ENCODE results near the gene LGALS9C.
"Not testable (repeated sequence)": the region's sequence is repeated elsewhere in the genome, so short reads cannot be mapped to it uniquely, and the experiment has no call there.

Gene LGALS9C

DNA sequence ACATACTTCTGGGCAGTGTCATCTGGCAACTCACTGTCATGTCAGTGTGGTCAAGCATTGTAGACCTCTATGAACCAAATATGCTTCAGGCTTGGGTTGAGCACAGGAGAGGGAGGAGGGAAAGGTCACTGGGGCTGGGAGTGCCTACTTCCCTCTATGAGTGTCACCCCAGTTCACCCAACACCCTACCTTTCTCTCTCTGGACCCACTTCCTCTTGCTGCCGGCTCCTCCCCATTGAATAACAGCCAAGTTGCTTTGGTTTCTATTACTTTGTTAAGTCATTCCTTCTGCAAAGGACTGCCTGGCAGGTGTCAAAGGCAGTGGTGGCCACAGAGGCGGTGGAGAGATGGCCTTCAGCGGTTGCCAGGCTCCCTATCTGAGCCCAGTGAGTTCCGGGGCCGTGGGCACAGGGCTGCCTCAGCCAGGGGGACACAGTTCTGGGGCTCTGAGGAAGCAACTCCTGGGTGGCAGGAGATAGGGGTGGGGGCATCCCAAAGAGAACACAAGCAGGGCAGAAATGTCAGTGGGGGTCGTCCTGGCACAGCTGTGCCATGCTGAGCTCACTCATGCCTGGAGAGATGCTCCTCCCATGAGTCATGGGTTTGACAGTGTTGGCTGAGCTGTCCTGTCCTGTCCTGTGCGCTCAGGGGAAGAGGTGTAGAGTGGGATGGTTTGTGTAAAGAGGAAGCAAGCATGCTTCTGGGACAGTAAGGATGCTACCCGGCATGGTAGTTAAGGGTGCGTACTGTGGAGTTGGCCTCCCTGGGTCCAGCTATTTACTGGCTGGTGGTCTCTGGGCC is at the start of gene LGALS9C:
Gene LGALS9C, plus strand, starts transcription at position 282 of the 801 bp plus-strand sequence. Its CDS starts 66 bp downstream, at position 348.
- not testable (repeated sequence) for DNase-seq (ENCODE audit: extremely low read depth, low read depth)

DNA sequence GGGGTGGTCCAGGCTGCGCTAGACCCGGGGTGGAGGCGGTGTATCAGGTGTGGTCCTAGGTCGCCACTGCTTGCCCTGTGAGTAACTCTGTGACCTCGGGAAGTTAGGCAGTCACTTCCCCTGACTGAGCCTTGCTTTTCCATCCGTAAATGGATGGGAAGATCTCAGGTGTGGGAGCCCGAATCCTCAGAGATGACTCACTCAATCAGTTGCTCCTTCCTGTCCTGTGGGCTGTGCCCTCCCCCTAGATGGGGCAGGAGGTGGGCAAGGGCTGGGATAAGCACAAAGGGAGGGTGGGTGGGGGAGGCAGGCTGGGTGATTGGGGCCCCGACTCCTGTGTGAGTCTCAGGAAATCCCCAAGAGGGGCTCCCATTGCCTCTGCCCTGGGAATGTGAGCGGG is 44.4 kb upstream of the LGALS9C start:
- DNase-seq (ENCODE audit: extremely low read depth, low read depth): not testable (repeated sequence)

DNA sequence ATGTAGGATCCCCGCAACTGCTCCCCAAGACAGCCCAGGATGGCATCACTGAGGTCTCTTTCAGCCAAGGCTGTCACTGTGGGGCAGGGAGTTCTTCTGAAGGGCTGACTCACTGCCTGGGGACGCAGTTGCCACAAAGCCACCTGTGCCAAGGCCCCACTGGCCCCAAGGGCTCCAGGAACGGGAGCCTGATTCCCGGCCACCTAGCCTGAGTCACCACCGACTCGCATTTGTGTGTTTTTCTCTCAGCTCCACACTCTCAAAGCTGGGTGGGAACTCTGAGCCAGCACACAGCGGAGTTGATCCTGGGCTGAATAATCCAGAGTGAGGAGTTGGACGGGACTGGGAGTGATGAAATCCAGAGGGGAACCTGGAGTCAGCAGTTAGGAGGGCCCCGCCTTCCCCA is 37.1 kb upstream of the LGALS9C start:
- not testable (repeated sequence) for DNase-seq (ENCODE audit: extremely low read depth, low read depth)

DNA sequence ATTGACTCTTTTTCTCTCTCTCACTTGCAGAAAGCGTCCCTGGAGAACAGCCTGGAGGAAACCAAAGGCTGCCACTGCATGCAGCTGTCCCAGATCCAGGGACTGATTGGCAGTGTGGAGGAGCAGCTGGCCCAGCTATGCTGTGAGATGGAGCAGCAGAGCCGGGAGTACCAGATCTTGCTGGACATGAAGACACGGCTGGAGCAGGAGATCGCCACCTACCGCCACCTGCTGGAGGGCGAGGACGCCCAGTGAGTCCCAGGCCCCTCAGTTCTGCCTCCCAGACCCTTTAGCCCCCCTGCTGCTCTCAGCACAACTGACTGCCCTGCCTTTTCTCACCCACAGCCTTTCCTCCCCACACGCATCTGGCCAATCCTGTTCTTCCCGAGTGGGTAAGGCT is 34.5 kb upstream of the LGALS9C start:
- TF ChIP-seq, protein P1, sequence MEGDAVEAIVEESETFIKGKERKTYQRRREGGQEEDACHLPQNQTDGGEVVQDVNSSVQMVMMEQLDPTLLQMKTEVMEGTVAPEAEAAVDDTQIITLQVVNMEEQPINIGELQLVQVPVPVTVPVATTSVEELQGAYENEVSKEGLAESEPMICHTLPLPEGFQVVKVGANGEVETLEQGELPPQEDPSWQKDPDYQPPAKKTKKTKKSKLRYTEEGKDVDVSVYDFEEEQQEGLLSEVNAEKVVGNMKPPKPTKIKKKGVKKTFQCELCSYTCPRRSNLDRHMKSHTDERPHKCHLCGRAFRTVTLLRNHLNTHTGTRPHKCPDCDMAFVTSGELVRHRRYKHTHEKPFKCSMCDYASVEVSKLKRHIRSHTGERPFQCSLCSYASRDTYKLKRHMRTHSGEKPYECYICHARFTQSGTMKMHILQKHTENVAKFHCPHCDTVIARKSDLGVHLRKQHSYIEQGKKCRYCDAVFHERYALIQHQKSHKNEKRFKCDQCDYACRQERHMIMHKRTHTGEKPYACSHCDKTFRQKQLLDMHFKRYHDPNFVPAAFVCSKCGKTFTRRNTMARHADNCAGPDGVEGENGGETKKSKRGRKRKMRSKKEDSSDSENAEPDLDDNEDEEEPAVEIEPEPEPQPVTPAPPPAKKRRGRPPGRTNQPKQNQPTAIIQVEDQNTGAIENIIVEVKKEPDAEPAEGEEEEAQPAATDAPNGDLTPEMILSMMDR (IDR thresholded peaks at IDR 0.05; ENCODE audit: low read depth, low read length): peak; percentile 6; the same call in 1 of the 2 replicates
- DNase-seq (ENCODE audit: extremely low read depth, low read depth): not testable (repeated sequence)

DNA sequence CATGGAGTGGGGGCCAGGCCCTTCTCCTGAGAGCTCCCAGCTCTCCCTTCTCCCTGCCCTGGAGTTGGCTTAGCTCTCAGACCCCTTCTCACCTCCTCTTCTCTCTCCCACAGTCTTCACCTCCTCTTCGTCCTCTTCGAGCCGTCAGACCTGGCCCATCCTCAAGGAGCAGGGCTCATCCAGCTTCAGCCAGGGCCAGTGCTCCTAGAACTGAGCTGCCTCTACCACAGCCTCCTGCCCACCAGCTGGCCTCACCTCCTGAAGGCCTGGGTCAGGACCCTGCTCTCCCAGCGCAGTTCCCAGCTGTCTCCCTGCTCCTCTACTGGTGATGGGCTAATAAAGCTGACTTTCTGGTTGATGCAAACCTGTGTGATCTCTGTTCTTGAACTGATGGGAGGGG is 34.1 kb upstream of the LGALS9C start:
- not testable (repeated sequence) for DNase-seq (ENCODE audit: extremely low read depth, low read depth)

DNA sequence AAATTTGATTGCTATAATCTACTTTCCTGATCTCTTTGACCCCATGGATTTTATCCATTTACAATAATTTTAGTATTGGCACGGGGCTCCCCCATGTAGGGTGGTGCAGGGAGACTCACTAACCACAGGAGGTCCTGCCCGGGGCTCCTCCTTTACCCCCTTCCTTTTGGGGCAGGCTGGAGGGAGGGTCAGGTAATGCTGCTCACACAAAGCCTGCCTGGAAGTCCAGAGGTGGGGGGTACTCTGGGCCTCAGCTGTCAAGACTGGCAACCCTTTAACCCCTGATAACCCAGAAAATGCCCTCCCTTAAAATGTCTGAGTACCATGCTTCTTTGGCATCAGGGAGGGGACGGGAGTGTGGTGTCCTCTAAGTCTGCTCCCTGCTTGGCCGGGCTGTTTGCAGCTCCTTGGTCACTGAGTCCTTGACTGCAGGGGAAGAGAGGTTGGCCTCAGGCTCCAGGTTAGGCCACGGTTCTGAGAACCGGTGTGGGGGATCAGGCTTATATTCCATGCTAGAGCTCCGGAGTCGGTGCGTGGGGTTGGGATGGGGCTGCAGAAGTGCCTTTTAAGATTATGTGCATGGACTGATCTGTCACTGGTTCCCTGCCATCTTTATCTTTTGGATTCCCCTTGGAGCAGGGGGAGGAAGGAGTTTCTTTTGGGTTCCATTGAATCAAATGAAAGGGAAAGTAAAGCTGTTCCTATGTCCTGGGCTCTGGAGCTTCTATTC is 28.9 kb upstream of the LGALS9C start:
- not testable (repeated sequence) for DNase-seq (ENCODE audit: extremely low read depth, low read depth)

DNA sequence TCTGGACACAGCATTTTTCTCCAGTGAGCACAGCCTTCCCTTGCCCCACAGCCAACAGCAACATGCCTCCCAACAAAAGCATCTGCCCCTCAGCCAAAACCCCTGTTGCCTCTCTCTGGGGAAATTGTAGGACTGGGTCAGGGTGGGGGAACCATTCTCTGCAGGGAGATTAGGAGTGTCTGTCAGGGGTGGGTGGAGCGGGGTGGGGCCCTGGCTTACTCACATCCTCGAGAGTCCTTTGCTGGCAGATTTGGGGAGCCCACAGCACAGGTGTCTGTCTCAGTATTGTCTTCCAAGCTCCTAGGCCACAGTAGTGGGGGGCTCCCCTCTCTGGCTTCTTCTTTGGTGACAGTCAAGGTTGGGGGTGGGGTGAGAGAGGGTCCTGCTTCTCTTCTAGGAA is 28.3 kb upstream of the LGALS9C start:
- not testable (repeated sequence) for DNase-seq (ENCODE audit: extremely low read depth, low read depth)

DNA sequence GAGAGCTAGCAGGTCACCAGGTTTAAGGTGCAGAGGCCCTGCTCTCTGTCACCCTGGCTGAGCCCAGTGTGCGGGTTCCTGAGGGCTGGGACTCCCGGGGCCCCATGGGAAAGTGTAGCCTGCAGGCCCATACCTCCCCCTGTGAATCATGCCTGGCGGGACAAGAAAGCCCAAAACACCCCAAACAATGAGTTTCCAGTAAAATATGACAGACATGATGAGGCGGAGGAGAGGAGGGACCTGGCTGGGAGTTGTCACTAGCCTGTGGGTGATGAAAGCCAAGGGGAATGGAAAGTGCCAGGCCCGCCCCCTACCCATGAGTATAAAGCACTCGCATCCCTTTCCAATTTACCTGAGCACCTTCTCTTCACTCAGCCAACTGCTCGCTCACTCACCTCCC is 26.8 kb upstream of the LGALS9C start:
- DNase-seq (ENCODE audit: extremely low read depth, low read depth): not testable (repeated sequence)

DNA sequence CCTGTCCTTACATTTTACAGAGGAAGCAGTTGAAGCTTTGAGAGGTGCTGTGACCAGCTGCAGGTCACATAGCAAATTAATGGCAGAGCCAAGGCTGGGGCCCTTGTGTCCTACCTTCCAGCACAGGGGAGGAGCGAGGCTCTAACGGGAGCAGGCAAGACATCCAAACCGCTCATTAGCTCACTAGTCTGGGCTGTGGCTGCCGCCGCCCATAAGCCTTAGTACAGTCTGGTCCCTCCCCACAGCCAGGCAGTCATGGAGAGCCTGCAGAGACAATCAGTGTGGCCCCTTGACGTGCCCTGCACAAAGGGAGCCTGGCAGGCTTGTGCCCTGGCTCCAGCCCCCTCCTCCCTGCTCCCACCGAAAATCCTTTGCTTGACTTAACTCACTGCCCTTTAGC is 25.6 kb upstream of the LGALS9C start:
- not testable (repeated sequence) for DNase-seq (ENCODE audit: extremely low read depth, low read depth)

DNA sequence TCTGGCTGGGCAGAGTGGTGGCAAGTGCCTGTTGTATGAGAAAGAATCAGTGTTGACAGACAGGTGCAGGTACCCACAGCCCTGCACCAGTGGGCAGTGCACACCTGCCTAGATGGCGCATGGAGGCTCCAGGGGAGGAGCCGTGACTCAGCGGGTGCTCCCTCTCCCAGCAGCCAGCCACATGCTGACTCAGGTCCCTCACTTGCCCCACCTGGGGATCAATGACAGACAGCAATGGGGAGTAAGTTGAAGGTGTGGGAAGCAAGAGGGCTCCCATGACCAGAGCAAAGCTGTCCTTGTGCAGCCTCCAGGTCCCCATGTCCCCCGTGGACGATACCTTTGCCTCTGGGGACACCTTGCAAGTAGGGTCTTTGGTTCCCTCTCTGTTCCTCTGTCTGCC is 24.6 kb upstream of the LGALS9C start:
- not testable (repeated sequence) for DNase-seq (ENCODE audit: extremely low read depth, low read depth)

DNA sequence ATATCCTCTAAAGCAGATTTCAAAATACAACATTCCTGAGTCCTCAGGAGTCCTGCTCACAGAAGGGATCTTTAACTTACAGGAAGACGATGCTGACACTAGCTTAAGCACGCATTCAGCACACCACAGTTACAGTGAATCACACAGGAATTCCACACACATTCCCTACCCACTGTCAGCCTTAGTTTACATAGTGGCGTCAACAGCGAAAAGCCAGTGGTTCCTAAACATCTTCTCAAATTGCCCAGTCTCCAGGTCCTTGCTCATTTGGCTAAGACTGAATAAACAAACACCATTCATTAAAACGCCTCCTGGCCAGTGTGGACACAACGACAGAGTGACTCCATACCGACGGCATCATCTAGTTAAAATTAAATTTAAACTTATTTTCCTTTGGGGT is 17.6 kb upstream of the LGALS9C start:
- DNase-seq (ENCODE audit: extremely low read depth, low read depth): not testable (repeated sequence)

DNA sequence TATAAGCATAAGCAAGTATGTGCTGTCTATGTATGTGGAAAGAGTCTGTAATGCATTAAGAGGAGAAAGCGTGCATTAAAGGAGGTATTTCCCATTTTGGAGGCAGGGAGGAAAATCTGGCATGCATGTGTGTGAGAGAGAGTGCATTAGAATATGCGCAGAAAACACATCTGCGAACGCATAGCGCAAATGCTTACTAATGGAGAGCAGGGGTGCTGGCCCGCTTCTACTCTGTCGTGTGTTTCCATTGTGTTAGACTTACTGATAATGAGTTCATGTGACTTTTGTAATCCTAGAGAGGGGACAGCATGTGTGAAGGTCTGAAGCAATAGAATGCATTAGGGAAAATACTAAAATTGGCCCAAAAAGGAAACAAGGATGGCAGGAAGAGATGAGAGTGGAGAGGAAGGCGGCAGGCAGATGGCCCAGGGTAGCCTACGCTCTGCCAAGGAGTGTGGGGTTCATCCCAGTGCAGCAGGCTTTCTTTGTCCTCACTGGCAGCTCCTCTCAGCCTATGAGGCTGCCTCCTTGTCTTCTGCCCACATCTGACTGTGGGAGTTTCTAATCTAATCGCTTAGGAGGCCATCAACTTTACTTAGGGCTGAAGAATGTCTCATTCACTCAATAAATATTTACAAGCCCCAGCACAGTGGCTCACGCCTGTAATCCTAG is 12.6 kb upstream of the LGALS9C start:
- DNase-seq (ENCODE audit: extremely low read depth, low read depth): not testable (repeated sequence)

DNA sequence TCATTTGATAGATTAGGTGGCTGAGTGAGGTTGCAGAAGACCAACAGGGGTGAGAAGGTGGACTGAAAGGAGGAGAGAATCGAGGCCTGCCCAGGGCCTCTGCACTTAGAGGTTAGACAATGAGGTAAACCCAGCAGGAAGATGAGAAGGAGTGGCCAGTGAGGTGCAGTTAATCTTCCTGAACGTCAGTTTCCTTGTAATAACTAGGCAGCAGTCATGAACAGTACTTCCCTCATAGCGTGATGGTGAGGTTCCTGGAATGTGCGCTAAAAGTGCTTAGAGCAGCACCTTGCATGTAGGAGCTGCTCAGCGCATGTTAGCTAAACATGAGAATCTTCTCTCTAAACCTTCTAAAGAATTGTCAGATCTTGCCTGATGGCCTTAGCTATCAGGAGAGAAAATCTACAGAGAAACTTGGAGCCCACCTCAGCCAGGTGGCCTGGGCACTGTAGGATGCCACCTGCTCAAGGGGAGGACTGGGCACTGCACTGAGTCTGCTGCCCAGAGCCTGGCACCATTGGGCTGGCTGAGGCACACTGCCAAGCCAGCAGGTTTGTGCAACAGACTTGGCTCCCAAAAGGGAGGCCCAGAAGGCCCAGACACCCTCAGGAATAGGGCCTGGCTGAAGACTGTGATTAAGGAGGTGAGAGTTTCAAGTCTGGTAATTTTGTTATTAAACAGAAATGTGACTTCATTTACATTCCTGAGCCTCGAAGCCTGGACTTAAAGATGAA is 10.2 kb upstream of the LGALS9C start:
- not testable (repeated sequence) for DNase-seq (ENCODE audit: extremely low read depth, low read depth)

DNA sequence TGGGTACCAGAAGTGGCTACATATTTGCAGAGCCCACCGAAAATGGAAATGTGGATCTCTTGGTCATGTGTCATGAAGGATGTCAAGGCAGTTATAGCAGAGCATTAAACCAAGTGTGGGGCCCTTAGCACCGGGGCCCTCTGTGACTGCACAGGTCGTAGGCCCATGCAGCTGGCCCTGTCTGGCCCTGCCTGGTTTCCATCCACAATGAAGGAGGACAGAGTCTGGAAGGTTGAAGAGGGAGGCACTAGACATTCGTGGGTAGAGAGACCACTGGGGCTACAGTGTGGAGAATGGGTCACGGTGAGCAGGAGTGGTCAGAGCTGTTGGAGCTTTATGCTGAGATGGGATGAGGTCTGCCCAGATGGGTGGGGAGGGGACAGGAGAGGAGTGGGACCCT is 9.6 kb upstream of the LGALS9C start:
- not testable (repeated sequence) for DNase-seq (ENCODE audit: extremely low read depth, low read depth)

DNA sequence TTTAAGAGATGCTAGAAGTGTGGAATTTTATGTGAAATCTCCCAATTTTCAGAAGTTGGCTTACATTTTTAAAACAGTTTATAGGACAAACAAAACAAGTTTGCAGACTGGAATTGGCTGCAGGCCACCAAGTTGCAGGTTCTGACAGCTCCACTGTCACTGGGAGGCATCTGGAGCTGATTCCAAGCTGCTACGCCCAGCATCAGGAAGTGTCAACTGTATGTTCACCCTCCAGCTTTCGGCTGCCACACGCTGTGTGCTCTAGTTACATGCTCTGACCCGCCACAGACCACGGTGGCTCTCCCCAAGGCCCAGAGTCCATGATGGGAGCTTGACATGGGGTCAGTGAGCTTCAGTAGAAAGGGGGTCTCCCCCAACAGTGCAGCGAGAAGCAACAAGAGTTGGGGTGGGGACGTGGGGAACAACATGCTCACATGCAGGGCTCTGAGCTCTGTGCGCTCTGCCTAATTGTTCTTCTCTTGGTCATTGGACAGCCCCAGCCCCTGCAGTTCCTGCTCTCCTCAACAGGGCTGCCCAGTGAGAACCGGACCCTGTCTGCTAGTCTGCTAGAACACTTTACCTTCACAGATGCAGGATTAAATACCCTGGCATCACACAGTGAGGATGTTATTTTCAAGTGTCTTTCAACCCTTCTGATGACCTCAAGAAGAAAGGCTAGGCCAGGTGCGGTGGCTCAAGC is 8.0 kb upstream of the LGALS9C start:
- DNase-seq (ENCODE audit: extremely low read depth, low read depth): not testable (repeated sequence)

DNA sequence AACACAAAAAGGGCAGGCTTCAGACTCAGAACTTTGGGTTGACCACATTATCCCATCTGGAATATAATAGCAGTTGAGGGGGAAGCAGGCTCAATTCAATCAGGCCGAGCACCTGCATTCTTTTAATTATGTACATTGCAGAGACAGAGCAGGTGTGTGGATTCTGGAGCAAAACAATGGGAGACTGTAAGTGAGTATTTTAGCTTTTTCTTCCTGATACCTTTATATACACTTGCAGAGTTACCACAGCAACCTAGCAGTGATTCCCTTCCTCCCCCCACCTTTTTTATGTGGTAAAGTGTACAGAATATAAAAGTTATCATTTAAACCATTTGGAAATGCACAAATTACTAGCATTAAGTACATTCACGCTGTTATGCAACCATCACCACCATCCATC is 6.8 kb upstream of the LGALS9C start:
- not testable (repeated sequence) for DNase-seq (ENCODE audit: extremely low read depth, low read depth)

DNA sequence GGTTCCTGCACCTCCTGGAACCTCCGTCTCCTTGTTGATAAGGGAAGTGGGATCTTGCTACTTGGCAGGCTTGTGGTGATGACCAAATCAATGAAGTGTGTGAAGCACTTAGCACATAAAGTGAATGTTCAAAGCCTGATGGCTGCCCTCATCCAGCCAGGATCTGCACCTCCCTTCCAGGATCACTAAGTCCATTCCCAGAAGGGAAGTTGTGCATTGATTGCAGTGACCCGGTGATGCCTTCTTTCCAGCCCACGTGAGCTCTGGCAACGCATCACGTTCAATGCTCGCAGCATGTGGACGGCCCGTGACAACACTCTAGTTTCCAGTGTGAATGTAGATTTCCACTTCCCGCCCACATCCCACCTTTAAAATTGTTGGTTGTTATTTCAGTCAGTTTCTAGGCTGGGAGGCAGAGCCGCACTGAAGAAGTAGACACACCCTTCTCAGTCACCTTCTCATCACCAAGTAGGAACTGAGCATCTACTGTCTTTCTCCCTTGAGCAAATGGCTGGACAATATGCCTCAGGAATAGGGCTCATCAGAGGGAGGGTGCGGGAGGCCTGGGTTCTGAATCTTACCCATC is 6.2 kb upstream of the LGALS9C start:
- DNase-seq (ENCODE audit: extremely low read depth, low read depth): not testable (repeated sequence)

DNA sequence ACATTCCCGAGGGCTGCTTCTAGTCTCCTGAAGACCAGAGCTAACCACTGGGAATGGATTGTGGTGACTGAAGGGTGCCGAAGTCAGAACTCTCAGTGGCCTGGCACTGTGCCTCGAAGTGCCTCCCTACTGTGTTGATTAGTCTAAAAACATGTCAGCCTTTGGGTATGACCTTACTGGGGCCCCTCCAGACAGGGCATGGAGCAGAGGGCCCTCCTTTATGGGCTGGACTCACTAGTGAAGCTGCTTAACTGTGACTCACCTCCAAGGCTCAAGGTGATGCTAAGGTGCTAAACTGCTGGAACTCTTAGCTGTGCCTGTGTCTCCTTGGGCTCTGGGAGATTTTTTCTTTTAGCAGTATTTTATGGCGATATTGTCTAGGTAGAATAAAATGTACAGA is 2.6 kb upstream of the LGALS9C start:
- DNase-seq (ENCODE audit: extremely low read depth, low read depth): not testable (repeated sequence)

Data from AG09319 (cell line).